Keratinocyte (primary cell): Measurements from ENCODE around the gene NFATC1.

ENCODE experiments used
- EZH2 ChIP-seq: IDR thresholded peaks from one replicate; pipeline ENCODE4 v1.6.1; 2012; ENCODE audit warnings: inconsistent platforms, mild to moderate bottlenecking, low read length, moderate library complexity
- TF ChIP-seq, protein P1 (sequence below), 3 experiments: IDR thresholded peaks in 1 of 3; conservative IDR thresholded peaks in 1 of 3; optimal IDR thresholded peaks in 1 of 3; 2 replicates in 2 of 3; 3 replicates in 1 of 3; pipeline versions ENCODE3 to v1.5.1; 2011; ENCODE audit warnings: low read length in 3 of 3, mild to moderate bottlenecking in 3 of 3, moderate library complexity in 2 of 3, control low read depth in 1 of 3, inconsistent platforms in 1 of 3; ENCODE audit not compliant: insufficient read depth in 2 of 3; ENCODE audit errors: extremely low read depth in 1 of 3

DNA sequence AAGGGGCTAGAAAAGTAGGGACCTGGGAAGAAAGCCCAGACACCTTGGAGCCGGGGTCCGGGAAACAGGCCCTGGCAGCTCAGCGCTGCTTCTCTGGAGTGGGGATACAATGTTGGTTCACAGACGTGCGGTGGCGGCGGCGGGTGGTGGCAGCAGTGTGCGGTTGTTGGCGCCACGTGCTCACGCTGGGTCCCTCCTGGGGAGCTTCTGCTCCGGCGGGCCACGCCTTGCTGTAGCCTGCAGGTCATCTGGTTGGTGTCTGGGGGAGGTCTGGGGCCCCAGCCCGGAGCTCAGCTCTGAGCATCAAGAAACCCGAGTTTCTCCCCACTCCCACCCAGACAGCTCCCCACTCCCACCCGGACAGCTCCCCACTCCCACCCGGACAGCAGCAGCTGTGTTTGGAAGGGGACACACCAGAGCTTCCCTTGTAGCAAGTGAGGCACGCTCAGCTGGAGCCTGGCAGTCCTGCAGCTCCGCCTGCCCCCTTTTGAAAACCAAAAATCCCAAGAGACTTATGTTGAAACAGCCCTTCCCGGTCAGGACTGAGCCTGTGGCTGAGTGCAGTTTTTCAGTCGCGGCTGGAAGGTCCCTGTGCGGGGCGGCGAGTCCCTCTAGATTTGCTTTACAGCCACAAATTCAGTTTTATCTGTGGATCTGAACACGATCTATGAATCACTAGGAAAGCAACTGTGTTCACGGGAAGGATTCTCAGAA, 46.9 kb downstream of the NFATC1 start:
- TF ChIP-seq, protein P1, sequence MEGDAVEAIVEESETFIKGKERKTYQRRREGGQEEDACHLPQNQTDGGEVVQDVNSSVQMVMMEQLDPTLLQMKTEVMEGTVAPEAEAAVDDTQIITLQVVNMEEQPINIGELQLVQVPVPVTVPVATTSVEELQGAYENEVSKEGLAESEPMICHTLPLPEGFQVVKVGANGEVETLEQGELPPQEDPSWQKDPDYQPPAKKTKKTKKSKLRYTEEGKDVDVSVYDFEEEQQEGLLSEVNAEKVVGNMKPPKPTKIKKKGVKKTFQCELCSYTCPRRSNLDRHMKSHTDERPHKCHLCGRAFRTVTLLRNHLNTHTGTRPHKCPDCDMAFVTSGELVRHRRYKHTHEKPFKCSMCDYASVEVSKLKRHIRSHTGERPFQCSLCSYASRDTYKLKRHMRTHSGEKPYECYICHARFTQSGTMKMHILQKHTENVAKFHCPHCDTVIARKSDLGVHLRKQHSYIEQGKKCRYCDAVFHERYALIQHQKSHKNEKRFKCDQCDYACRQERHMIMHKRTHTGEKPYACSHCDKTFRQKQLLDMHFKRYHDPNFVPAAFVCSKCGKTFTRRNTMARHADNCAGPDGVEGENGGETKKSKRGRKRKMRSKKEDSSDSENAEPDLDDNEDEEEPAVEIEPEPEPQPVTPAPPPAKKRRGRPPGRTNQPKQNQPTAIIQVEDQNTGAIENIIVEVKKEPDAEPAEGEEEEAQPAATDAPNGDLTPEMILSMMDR (optimal IDR thresholded peaks at IDR 0.05 in 1 of 3, IDR thresholded peaks at IDR 0.05 in 1 of 3, conservative IDR thresholded peaks at IDR 0.05 in 1 of 3; ENCODE audit: extremely low read depth in 1 of 3, insufficient read depth in 2 of 3, low read length in 3 of 3): no peak
- no peak for TF ChIP-seq EZH2
